Sigmoid colon (tissue), 7 donors: ENCODE data around the gene FOXP1. TPM values are rescaled to one million over a fixed set of nuclear protein-coding genes. Genes with fewer than 3 reads are reported as not detected.
A peak's percentile ranks its signal among the peaks of the same experiment; 100 is the strongest.

ENCODE experiments used
- DNase-seq: peaks from one replicate; pipeline ENCODE4 v3.0.0-alpha.2; 2019
- H3K27ac ChIP-seq, 4 donors: fragments of 200-600 bp; sonication (generic); one replicate each; pipeline ENCODE4 v1.5.1; 2016 to 2019; ENCODE audit warnings: mild to moderate bottlenecking in 1 of 4
- H3K27me3 ChIP-seq, 3 donors: fragments of 200-600 bp; sonication (generic); one replicate each; pipeline ENCODE4 v1.5.1; 2019; ENCODE audit warnings: mild to moderate bottlenecking in 1 of 3
- H3K36me3 ChIP-seq, 4 donors: fragments of 200-600 bp; sonication (generic); one replicate each; pipeline ENCODE4 v1.5.1; 2016 to 2019
- H3K4me1 ChIP-seq, 4 donors: fragments of 200-600 bp; sonication (generic); one replicate each; pipeline ENCODE4 v1.5.1; 2017 to 2019
- H3K4me3 ChIP-seq, 4 donors: fragments of 200-600 bp; sonication (generic); one replicate each; pipeline ENCODE4 v1.5.1; 2017 to 2019; ENCODE audit warnings: mild to moderate bottlenecking in 2 of 4, moderate library complexity in 1 of 4
- H3K9me3 ChIP-seq, 4 donors: fragments of 200-600 bp in 3 of 4; sonication (generic) in 3 of 4; one replicate each; pipeline versions ENCODE4 v1.5.1 to v1.6.1; 2013 to 2019
- CTCF ChIP-seq, 4 experiments: fragments of 450-650 bp in 3 of 4; fragments of 200-600 bp in 1 of 4; IDR thresholded peaks; one replicate each; pipeline ENCODE4 v1.5.1; 2016 to 2019; ENCODE audit warnings: antibody characterized with exemption in 4 of 4, mild to moderate bottlenecking in 3 of 4, moderate library complexity in 2 of 4
- EP300 ChIP-seq, 4 donors: sonication (generic); formaldehyde crosslinking; IDR thresholded peaks; one replicate each; pipeline ENCODE4 v1.6.1; 2017; ENCODE audit warnings: antibody characterized with exemption in 4 of 4
- POLR2A ChIP-seq, 2 donors: fragments of 450-650 bp; IDR thresholded peaks; one replicate each; pipeline ENCODE4 v1.6.1; 2016; ENCODE audit warnings: antibody characterized with exemption in 2 of 2, mild to moderate bottlenecking in 2 of 2, moderate library complexity in 2 of 2
- POLR2AphosphoS5 ChIP-seq, 4 donors: sonication (generic); formaldehyde crosslinking; IDR thresholded peaks; one replicate each; pipeline ENCODE4 v1.6.1; 2017; ENCODE audit warnings: antibody characterized with exemption in 4 of 4
- WGBS, 2 donors: extraction: QIAGEN DNeasy Blood & Tissue Kit; methylation state at CpG; one replicate each; pipeline ENCODE4 v1.1.7; 2013; 5-methylcytosine and 5-hydroxymethylcytosine counted together
- intact Hi-C: fragments of 100-400 bp; cut with DNase I; formaldehyde crosslinking; loops from one replicate; pipeline ENCODE4 v1.15.1; 2023
- polyA plus RNA-seq, 3 donors: library from polyadenylated mRNA; stranded (reverse); fragments of 200-250 nt; gene quantifications; one replicate each; pipeline ENCODE4 v1.2.3, GENCODE V29; 2013
- total RNA-seq, 4 donors: library from RNA; depleted of rRNA; stranded (reverse); fragments of >200 nt; gene quantifications; one replicate each; pipeline ENCODE4 v1.1.0, GENCODE V29; 2016
- donor health status: healthy with polysubstance abuse.
- donor health status: Bipolar disorder and iron deficiency.
- donor health status: healthy.

FOXP1 gene
- total and polyA plus RNA-seq, 7 donors = 13.8 to 232 (median 139) TPM

GRCh38 chr3:71121429-71122167 lies 461.9 kb downstream of the FOXP1 start:
- H3K9me3 ChIP-seq = no peaks in the 10 kb centered on the region
- peaks cover 0 to 98% (median 64%) of the 10 kb centered on the region in 4 donors for H3K4me1 ChIP-seq
- no peak overlapping the region for H3K4me3 ChIP-seq
- H3K27ac ChIP-seq = peak overlapping the region; percentile 8 to 86 (median 48)
- intact Hi-C loops = no loop called here
- DNase-seq = peak; percentile 78
- 85 to 87% methylated on average over 3 of the region's 3 CpGs for WGBS, 2 donors
- no peaks in the 10 kb centered on the region for H3K27me3 ChIP-seq
- TF ChIP-seq POLR2A (IDR thresholded peaks at IDR 0.05) (no peak), POLR2AphosphoS5 (IDR thresholded peaks at IDR 0.05) (peak in 1 of 4 donors; percentile 10)
- H3K36me3 ChIP-seq = no peaks in the 10 kb centered on the region

- Histone ChIP-seq H3K4me3 (no peak overlapping the region), H3K36me3 (no peaks in the 10 kb centered on the region), H3K4me1 (peaks cover 0 to 96% (median 55%) of the 10 kb centered on the region in 4 donors), H3K9me3 (no peaks in the 10 kb centered on the region), H3K27me3 (no peaks in the 10 kb centered on the region), H3K27ac (peak overlapping the region in 3 of 4 donors; percentile 41 to 86 (median 80))
- intact Hi-C loops = no loop called here
- TF ChIP-seq POLR2A (IDR thresholded peaks at IDR 0.05) (no peak), EP300 (IDR thresholded peaks at IDR 0.05) (no peak), POLR2AphosphoS5 (IDR thresholded peaks at IDR 0.05) (no peak), CTCF (IDR thresholded peaks at IDR 0.05) (no peak)
- no peak for DNase-seq
Observed at GRCh38 chr3:71120012-71120411, 463.5 kb downstream of the FOXP1 start.

GRCh38 chr3:71119171-71119570 lies 464.4 kb downstream of the FOXP1 start:
- no peak for DNase-seq
- no peaks in the 10 kb centered on the region for H3K27me3 ChIP-seq
- intact Hi-C loops = no loop called here
- no peaks in the 10 kb centered on the region for H3K36me3 ChIP-seq
- no peaks in the 10 kb centered on the region for H3K9me3 ChIP-seq
- H3K4me3 ChIP-seq = no peak overlapping the region
- peaks cover 0 to 96% (median 55%) of the 10 kb centered on the region in 4 donors for H3K4me1 ChIP-seq
- peak overlapping the region; percentile 41 to 86 (median 68) for H3K27ac ChIP-seq
- WGBS, 2 donors = 43 to 51% methylated on average over 2 of the region's 2 CpGs
- no peak for TF ChIP-seq EP300 (IDR thresholded peaks at IDR 0.05)
- TF ChIP-seq POLR2AphosphoS5 (IDR thresholded peaks at IDR 0.05) = no peak
- TF ChIP-seq CTCF (IDR thresholded peaks at IDR 0.05) = no peak
- TF ChIP-seq POLR2A (IDR thresholded peaks at IDR 0.05) = no peak

- Histone ChIP-seq H3K4me1 (peaks cover 0 to 94% (median 53%) of the 10 kb centered on the region in 4 donors), H3K27ac (peak overlapping the region; percentile 39 to 86 (median 68)), H3K4me3 (no peak overlapping the region), H3K36me3 (no peaks in the 10 kb centered on the region), H3K9me3 (no peaks in the 10 kb centered on the region), H3K27me3 (no peaks in the 10 kb centered on the region)
- DNase-seq = no peak
- intact Hi-C loops = no loop called here
- peak in 2 of 4 donors; percentile 30 to 33 for TF ChIP-seq POLR2AphosphoS5 (IDR thresholded peaks at IDR 0.05)
- no peak for TF ChIP-seq CTCF (IDR thresholded peaks at IDR 0.05)
- WGBS, 2 donors = 81 to 92% methylated on average over 4 of the region's 4 CpGs
Observed at GRCh38 chr3:71118436-71118835, 465.1 kb downstream of the FOXP1 start.

GRCh38 chr3:71117572-71118247 lies 465.8 kb downstream of the FOXP1 start:
- no peak for TF ChIP-seq POLR2AphosphoS5 (IDR thresholded peaks at IDR 0.05)
- no peak for TF ChIP-seq CTCF (IDR thresholded peaks at IDR 0.05)
- no peak for TF ChIP-seq POLR2A (IDR thresholded peaks at IDR 0.05)
- intact Hi-C loops = no loop called here
- WGBS, 2 donors = 66 to 78% methylated on average over 7 of the region's 7 CpGs
- Histone ChIP-seq H3K27me3 (no peaks in the 10 kb centered on the region), H3K36me3 (no peaks in the 10 kb centered on the region), H3K4me1 (peaks cover 0 to 94% (median 55%) of the 10 kb centered on the region in 4 donors), H3K9me3 (no peaks in the 10 kb centered on the region), H3K27ac (peak overlapping the region; percentile 39 to 86 (median 60)), H3K4me3 (no peak overlapping the region)
- no peak for DNase-seq
